BE2C (cell line): Measurements from ENCODE around the gene CADM2.
"Not testable (repeated sequence)": the region's sequence is repeated elsewhere in the genome, so short reads cannot be mapped to it uniquely, and the experiment has no call there.

Experiments
- DNase-seq: peaks from one replicate; pipeline ENCODE4 v3.0.0-alpha.2; 2020
- H3K27me3 ChIP-seq: fragments of 250-450 bp; sonication (Bioruptor Pico); 2 replicates; pipeline ENCODE4 v1.5.1; 2020; ENCODE audit warnings: mild to moderate bottlenecking
- H3K36me3 ChIP-seq: fragments of 250-450 bp; sonication (Bioruptor Pico); 2 replicates; pipeline ENCODE4 v1.5.1; 2020; ENCODE audit warnings: mild to moderate bottlenecking
- H3K4me1 ChIP-seq: fragments of 250-450 bp; sonication (Bioruptor Pico); 2 replicates; pipeline ENCODE4 v1.5.1; 2020
- H3K4me3 ChIP-seq: 2 replicates; pipeline ENCODE4 v1.5.1; 2011; ENCODE audit warnings: low read depth, low read length
- H3K9me3 ChIP-seq: fragments of 250-450 bp; sonication (Bioruptor Pico); 2 replicates; pipeline ENCODE4 v1.5.1; 2020
- TF ChIP-seq, protein P1 (sequence below): IDR thresholded peaks from 2 replicates; pipeline ENCODE4 v1.5.1; 2012; ENCODE audit warnings: mild to moderate bottlenecking, low read depth, low read length

The CADM2 gene

DNA sequence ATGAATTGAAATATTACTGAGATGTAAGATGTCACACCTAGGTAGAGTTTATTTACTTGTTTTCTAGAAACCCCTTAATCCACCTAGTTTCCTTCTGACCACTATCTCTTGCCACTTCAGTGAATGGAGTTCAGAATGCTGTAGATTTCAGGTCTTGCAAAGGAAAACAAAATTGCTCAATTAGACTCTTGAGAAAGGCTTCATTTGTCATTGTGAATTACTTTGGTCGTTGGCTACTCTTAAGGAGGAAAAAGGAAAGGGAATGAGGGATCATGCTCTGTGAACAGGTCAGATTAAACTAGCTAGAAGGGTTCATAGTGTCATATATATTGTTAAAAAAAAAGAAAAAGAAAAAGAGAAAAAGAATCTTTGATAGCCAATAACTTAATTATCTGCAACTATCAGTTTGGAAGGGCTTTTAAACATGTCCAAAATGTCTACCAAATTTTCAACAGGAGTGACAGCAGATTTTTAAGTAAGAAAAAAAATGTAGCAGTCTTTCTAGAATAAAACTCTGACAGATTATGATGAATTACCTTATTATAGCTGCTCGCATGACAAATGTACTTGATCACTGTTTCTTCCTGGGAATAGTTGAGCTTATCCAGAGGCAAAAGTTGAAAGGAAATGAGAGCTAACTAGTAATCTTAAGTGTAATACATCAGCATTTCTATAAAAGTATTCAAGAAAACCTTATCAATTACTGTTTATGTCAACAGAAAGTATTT lies 543.5 kb downstream of the CADM2 start:
- H3K4me3 ChIP-seq, result no peak overlapping the region
- H3K9me3 ChIP-seq, result no peaks in the 10 kb centered on the region
- H3K4me1 ChIP-seq, result no peaks in the 10 kb centered on the region
- no peaks in the 10 kb centered on the region for H3K27me3 ChIP-seq
- no peaks in the 10 kb centered on the region for H3K36me3 ChIP-seq
- TF ChIP-seq, protein P1, sequence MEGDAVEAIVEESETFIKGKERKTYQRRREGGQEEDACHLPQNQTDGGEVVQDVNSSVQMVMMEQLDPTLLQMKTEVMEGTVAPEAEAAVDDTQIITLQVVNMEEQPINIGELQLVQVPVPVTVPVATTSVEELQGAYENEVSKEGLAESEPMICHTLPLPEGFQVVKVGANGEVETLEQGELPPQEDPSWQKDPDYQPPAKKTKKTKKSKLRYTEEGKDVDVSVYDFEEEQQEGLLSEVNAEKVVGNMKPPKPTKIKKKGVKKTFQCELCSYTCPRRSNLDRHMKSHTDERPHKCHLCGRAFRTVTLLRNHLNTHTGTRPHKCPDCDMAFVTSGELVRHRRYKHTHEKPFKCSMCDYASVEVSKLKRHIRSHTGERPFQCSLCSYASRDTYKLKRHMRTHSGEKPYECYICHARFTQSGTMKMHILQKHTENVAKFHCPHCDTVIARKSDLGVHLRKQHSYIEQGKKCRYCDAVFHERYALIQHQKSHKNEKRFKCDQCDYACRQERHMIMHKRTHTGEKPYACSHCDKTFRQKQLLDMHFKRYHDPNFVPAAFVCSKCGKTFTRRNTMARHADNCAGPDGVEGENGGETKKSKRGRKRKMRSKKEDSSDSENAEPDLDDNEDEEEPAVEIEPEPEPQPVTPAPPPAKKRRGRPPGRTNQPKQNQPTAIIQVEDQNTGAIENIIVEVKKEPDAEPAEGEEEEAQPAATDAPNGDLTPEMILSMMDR, result no peak
- no peak for DNase-seq

DNA sequence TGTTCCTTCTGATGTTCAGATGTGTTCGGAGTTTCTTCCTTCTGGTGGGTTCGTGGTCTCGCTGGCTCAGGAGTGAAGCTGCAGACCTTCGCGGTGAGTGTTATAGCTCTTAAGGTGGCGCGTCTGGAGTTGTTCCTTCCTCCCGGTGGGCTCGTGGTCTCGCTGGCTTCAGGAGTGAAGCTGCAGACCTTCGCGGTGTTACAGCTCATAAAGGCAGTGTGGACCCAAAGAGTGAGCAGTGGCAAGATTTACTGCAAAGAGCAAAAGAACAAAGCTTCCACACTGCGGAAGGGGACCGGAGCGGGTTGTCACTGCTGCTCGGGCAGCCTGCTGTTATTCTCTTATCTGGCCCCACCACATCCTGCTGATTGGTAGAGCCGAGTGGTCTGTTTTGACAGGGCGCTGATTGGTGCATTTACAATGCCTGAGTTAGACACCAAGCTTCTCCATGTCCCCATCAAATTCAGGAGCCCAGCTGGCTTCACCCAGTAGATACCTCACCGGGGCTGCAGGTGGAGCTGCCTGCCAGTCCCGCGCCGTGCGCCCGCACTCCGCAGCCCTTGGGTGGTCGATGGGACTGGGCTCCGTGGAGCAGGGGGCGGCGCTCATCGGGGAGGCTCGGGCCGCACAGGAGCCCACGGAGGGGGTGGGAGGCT lies 545.5 kb downstream of the CADM2 start:
- not testable (repeated sequence) for H3K27me3 ChIP-seq, DNase-seq, H3K4me1 ChIP-seq, H3K9me3 ChIP-seq, H3K36me3 ChIP-seq, H3K4me3 ChIP-seq

DNA sequence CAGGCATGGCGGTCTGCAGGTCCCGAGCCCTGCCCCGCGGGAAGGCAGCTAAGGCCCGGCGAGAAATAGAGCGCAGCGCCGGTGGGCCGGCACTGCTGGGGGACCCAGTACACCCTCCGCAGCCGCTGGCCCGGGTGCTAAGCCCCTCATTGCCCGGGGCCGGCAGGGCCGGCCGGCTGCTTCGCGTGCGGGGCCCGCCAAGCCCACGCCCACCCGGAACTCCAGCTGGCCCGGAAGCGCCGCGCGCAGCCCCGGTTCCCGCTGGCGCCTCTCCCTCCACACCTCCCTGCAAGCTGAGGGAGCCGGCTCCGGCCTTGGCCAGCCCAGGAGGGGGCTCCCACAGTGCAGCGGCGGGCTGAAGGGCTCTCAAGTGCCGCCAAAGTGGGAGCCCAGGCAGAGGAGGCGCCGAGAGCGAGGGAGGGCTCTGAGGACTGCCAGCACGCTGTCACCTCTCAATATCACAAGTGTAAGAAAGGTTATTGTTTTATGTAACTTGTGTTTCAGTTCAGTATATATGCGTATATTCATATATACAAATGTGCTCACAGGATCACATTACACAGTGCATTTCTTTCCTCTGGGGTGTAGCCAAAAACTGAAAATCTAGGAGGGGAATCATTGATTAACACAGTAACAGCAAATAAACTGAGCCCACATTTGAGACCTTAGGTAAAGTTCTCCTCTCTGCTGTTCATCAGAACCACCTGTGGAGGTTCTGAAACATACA lies 546.2 kb downstream of the CADM2 start:
- H3K9me3 ChIP-seq, H3K27me3 ChIP-seq, H3K4me3 ChIP-seq, H3K36me3 ChIP-seq, DNase-seq, H3K4me1 ChIP-seq: not testable (repeated sequence)

DNA sequence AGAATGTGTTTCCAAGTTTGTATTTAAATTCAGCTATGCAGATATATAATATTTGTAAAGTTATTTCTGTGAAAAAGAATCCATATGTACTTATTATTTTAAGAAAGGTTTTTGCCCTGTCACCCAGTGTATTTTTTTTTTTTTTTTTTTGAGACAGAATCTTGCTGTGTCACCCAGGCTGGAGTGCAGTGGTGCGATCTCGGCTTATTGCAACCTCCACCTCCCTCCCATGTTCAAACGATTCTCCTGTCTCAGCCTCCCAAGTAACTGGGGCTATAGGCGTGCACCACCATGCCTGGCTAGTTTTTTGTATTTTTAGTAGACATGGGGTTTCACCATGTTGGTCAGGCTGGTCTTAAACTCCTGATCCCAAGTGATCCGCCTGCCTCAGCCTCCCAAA lies 548.3 kb downstream of the CADM2 start:
- not testable (repeated sequence) for H3K4me1 ChIP-seq, H3K27me3 ChIP-seq, DNase-seq, H3K9me3 ChIP-seq, H3K4me3 ChIP-seq, H3K36me3 ChIP-seq

DNA sequence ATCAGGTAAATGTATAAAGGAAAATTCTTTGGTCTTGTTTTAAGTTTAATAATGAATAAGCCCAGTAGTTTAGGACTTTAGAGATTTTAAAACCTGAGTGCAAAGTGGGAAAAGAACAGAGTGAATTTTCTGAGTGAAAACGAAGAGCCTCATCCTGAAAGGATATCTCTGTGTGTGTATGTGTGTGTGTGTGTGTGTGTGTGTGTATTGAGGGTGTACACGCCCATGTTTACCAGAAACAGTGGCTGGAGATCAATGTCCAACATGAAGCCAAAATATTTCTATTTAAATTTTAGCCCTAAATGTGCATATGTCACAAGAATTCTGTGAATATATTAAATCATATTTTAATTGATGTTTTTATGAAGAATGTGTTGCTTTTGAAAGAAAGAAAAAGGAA lies 549.9 kb downstream of the CADM2 start:
- Histone ChIP-seq H3K36me3 (no peaks in the 10 kb centered on the region), H3K27me3 (no peaks in the 10 kb centered on the region), H3K9me3 (no peaks in the 10 kb centered on the region), H3K4me3 (no peak overlapping the region), H3K4me1 (peaks cover 4% of the 10 kb centered on the region)
- TF ChIP-seq, protein P1, result no peak
- DNase-seq, result no peak

DNA sequence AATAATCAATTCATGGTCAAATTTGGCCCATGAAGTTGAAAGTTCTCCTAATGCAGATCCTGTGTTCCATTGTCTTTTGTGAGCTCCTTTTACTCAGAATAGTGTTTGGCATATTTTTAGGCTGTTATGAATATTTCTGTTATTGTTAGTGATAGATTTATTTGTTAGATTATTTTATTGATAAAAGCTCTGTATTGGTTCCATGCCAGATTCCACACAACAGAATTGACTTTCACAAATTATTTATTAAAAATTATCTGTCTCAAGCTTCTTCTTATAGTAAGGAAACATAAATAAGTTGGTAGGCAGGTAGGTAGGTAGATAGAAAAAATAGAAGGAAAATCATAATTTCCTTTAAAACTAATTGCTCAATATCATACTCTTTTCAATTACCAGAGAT lies 557.4 kb downstream of the CADM2 start:
- Histone ChIP-seq H3K36me3 (no peaks in the 10 kb centered on the region), H3K4me1 (no peaks in the 10 kb centered on the region), H3K4me3 (no peak overlapping the region), H3K27me3 (no peaks in the 10 kb centered on the region), H3K9me3 (no peaks in the 10 kb centered on the region)
- DNase-seq, result no peak
- TF ChIP-seq, protein P1, result no peak

DNA sequence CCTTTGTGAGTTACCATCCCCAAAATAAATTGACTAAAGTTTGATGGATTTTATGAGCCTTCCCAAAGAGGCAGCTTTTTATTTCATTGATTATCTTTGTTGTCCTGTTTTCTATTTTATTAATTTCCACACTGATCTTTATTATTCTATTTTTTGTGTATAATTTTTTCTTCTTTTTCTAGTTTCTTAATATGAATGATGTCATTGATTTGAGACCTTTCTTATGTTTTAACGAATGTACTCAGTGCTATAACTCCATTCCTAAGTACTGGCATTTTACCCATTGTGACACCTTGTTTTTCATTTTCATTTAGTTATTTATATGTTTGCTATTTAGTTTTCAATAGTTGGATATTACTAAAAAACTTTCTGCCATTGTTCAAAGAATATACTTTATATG lies 565.3 kb downstream of the CADM2 start:
- TF ChIP-seq, protein P1, result no peak
- Histone ChIP-seq H3K27me3 (no peaks in the 10 kb centered on the region), H3K4me3 (no peak overlapping the region)

More for the DNA sequence above, 565.3 kb downstream of the CADM2 start:
- no peak for DNase-seq
- Histone ChIP-seq H3K36me3 (no peaks in the 10 kb centered on the region), H3K4me1 (peaks cover 1% of the 10 kb centered on the region), H3K9me3 (no peaks in the 10 kb centered on the region)
